ENCODE data around the gene TRIO. TPM values are rescaled to one million over a fixed set of nuclear protein-coding genes. Genes with fewer than 3 reads are reported as not detected.
A peak's percentile ranks its signal among the peaks of the same experiment; 100 is the strongest.

TRIO gene
- total RNA-seq, 1 donor from 2014 or later = 163 TPM

DNA sequence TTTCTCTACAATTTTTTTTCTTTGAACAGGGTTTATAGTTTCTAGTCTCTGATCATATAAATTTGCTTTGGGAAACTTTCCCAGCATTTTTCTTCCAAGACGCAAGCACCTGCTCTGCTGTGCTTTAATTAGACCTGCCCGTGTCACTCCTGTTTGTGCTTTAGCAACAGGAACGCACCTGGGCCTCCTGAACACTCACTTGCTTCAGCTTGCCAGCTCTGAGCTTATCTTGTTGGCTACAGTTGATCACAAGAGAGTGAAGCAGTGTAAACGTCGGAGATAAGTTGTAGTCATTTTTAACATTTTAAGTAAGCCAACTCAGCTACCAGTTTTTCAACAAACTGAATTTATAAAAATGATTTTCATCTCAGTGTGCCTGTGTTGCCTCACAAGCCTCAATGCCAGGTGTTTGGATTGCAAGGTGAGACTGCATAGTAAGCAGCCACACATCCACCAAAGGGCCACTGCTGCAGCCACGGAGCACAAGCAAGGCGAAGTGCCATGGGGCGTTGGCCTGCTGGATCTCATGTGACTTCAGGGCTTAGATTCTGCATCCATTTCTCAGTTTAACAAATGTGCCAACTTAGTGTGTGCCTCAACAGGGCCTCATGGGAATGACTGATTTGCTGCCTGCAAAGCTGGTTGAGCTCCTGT is 166.9 kb downstream of the TRIO start:
- Mint-ChIP-seq H3K36me3 (ENCODE audit: insufficient read depth) (peaks cover 25% of the 10 kb centered on the region), H3K27ac (peak overlapping the region; percentile 15)

DNA sequence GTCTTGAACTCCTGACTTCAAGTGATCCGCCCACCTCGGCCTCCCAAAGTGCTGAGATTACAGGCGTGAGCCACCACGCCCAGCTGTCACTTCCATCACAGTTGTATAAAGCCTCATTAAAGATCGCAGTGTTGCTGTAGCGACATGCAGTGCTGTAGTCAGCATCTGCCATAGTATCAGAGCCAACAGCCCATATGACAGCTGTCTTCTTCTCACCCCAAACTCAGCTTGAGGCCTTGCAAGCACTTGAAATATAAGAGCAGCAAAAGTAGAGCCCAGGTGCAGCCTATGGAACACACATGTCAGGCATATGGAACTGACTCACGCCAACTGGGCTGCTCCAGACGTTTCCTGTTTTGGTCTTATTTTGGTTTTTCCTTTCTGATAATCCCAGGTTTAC is 167.8 kb downstream of the TRIO start:
- peaks cover 25% of the 10 kb centered on the region for H3K36me3 Mint-ChIP-seq (ENCODE audit: insufficient read depth)
- peaks cover 7% of the 10 kb centered on the region for H3K4me1 Mint-ChIP-seq (ENCODE audit: low read depth)
- no peak for DNase-seq (ENCODE audit: low spot score, unreplicated experiment)
- H3K27me3 Mint-ChIP-seq = no peaks in the 10 kb centered on the region
- no peak overlapping the region for H3K27ac Mint-ChIP-seq
- H3K9me3 Mint-ChIP-seq (ENCODE audit: low read depth) = no peaks in the 10 kb centered on the region
- TF ChIP-seq, protein P1, sequence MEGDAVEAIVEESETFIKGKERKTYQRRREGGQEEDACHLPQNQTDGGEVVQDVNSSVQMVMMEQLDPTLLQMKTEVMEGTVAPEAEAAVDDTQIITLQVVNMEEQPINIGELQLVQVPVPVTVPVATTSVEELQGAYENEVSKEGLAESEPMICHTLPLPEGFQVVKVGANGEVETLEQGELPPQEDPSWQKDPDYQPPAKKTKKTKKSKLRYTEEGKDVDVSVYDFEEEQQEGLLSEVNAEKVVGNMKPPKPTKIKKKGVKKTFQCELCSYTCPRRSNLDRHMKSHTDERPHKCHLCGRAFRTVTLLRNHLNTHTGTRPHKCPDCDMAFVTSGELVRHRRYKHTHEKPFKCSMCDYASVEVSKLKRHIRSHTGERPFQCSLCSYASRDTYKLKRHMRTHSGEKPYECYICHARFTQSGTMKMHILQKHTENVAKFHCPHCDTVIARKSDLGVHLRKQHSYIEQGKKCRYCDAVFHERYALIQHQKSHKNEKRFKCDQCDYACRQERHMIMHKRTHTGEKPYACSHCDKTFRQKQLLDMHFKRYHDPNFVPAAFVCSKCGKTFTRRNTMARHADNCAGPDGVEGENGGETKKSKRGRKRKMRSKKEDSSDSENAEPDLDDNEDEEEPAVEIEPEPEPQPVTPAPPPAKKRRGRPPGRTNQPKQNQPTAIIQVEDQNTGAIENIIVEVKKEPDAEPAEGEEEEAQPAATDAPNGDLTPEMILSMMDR (IDR thresholded peaks at IDR 0.05; ENCODE audit: unreplicated experiment) = no peak
- H3K4me3 Mint-ChIP-seq (ENCODE audit: low read depth) = no peak overlapping the region

More for the DNA sequence above, 166.9 kb downstream of the TRIO start:
- Mint-ChIP-seq H3K27me3 (no peaks in the 10 kb centered on the region), H3K4me3 (ENCODE audit: low read depth) (no peak overlapping the region), H3K9me3 (ENCODE audit: low read depth) (no peaks in the 10 kb centered on the region), H3K4me1 (ENCODE audit: low read depth) (peaks cover 7% of the 10 kb centered on the region)
- no peak for DNase-seq (ENCODE audit: low spot score, unreplicated experiment)
- TF ChIP-seq, protein P1 (IDR thresholded peaks at IDR 0.05; ENCODE audit: unreplicated experiment) = no peak

DNA sequence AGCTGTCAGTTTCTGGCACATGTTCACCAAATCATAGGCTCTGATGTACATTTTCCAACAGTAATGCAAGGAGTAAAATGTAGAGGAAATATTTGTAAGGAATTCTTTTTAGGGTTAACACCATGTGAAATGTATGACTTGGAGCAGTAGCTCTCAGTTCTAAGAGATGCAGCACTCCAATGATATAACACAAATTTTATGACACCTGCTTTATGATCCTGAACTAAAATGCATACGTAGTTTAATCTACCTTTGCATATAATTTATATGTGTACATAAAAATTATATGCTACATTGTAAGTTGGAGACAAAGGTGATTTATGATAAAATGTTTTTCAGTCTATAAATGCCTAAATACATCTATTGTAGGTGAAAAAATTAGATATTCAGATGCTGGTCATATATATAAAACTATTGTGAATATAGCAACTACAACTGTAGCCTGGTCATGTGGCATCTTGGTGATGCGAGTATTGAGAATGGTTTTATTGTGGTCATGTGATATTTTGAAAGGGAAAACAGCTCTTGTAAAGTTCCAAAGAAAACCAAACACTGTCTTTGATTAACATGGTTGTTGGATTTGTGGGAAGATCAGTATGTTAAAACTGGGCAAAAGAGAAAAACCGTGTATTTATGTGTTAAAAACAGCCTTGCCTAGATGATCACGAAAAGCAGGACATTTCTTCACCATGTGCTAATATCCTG is 171.0 kb downstream of the TRIO start:
- no peak overlapping the region for H3K27ac Mint-ChIP-seq
- peaks cover 13% of the 10 kb centered on the region for H3K36me3 Mint-ChIP-seq (ENCODE audit: insufficient read depth)

DNA sequence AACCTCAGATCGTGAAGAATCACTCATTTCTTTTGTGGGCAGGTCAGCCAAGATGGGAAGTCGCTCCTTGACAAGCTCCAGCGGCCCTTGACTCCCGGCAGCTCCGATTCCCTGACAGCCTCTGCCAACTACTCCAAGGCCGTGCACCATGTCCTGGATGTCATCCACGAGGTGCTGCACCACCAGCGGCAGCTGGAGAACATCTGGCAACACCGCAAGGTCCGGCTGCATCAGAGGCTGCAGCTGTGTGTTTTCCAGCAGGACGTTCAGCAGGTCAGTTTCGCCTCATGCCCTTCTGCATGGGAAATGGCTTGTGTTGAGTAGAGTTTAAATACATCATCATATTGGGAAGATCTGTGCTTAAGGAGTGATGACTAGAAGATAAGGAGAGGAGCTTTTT is 173.3 kb downstream of the TRIO start:
- Mint-ChIP-seq H3K27ac (no peak overlapping the region), H3K36me3 (ENCODE audit: insufficient read depth) (peaks cover 22% of the 10 kb centered on the region), H3K27me3 (no peaks in the 10 kb centered on the region), H3K4me1 (ENCODE audit: low read depth) (peaks cover 2% of the 10 kb centered on the region), H3K9me3 (ENCODE audit: low read depth) (peaks cover 6% of the 10 kb centered on the region), H3K4me3 (ENCODE audit: low read depth) (no peak overlapping the region)
- DNase-seq (ENCODE audit: low spot score, unreplicated experiment) = no peak
- TF ChIP-seq, protein P1 (IDR thresholded peaks at IDR 0.05; ENCODE audit: unreplicated experiment) = no peak

More for the DNA sequence above, 171.0 kb downstream of the TRIO start:
- DNase-seq (ENCODE audit: low spot score, unreplicated experiment) = no peak
- H3K4me1 Mint-ChIP-seq (ENCODE audit: low read depth) = peaks cover 7% of the 10 kb centered on the region
- no peaks in the 10 kb centered on the region for H3K9me3 Mint-ChIP-seq (ENCODE audit: low read depth)
- no peaks in the 10 kb centered on the region for H3K27me3 Mint-ChIP-seq
- TF ChIP-seq, protein P1 (IDR thresholded peaks at IDR 0.05; ENCODE audit: unreplicated experiment) = no peak
- no peak overlapping the region for H3K4me3 Mint-ChIP-seq (ENCODE audit: low read depth)

DNA sequence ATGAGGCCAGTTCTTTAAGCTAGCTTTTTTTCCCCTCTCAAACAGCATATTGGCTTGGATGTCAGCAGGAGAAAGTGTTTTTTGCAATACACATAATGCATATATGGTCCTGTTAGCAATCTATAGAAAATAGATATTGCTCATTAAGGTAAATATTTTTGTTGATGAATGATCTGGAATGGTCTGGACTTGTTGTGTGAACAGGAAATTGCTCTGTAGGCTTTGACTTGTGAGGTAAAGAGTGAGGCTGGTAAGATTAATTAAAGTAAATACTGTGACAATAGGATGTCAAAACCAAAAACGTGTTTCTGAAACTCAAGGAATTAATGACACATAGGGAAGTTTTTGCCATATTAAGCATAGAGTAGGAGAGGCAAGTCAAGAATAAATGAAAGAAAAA is 176.0 kb downstream of the TRIO start:
- Mint-ChIP-seq H3K27ac (no peak overlapping the region), H3K9me3 (ENCODE audit: low read depth) (peaks cover 11% of the 10 kb centered on the region), H3K27me3 (no peaks in the 10 kb centered on the region), H3K4me3 (ENCODE audit: low read depth) (no peak overlapping the region), H3K4me1 (ENCODE audit: low read depth) (no peaks in the 10 kb centered on the region), H3K36me3 (ENCODE audit: insufficient read depth) (peaks cover 34% of the 10 kb centered on the region)
- TF ChIP-seq, protein P1 (IDR thresholded peaks at IDR 0.05; ENCODE audit: unreplicated experiment) = no peak
- DNase-seq (ENCODE audit: low spot score, unreplicated experiment) = no peak

Measured in progenitor cell of endocrine pancreas (in vitro differentiated cells).